GM19351 (cell line): Measurements from ENCODE around the gene TBC1D22B.
"Not testable (repeated sequence)": the region's sequence is repeated elsewhere in the genome, so short reads cannot be mapped to it uniquely, and the experiment has no call there.

Source experiments
- ATAC-seq: cut with Tn5 transposase; IDR thresholded peaks from one replicate; pipeline ENCODE4 v1.9.1; 2021; ENCODE audit warnings: mild to moderate bottlenecking, moderate library complexity; ENCODE audit not compliant: unreplicated experiment

The TBC1D22B gene

DNA sequence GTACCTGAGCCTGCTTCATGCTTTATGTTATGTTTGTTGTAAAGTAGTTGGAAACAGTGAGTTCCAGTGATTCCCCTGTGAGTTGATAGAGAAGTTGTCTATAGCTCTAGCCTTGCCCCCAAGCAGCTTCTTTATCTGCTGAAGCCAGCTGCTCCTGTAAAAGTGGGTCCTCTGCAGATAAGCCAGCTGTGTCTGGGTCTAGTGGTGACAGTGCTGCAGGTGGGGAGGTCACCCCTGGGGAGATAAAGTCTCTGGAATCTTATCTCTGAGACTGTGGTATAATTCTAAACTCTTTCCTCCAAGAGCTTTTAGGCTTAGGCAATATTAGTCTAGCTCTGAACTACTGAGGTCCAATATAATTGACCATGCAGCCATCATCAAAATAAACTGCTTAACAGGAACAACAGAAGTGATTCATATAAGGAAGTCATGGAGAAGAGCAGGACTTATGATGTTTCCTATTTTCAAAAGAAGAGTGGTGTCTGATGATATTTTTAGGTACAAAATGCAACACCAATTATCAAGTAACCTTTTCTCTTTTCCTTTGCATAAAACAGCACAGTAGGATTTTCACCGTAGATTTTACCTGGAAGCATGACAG, 44.6 kb downstream of the TBC1D22B start:
- ATAC-seq, result no peak

DNA sequence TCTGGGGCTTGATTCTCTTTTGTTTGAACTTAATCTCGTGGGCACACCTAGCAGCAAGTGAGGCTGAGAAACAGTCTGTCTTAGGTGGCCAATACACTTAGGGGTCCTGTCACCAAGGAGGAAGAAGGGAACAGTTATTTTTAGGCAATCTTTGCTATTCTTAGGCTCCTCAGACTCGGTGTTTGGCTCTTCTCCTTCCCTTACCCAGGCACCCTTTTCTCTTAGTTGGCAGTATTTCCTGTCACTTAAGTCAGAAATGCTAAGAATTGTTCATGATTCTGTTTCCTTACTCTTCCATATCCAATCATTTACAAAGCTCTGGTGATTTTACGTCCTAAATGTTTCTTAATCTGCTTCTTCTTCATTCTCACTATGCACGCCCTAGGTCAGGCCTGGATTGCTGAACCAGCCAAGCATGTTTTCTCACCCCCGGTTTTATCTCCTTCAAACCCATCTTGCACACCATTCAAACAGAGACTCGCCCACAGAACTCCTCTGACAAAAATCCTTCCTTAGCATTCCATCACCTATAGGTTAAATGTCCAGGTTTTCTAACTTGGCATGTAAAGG, 45.6 kb downstream of the TBC1D22B start:
- no peak for ATAC-seq

- no peak for ATAC-seq
Observed at GRCh38 chr6:37303891-37304503, 46.4 kb downstream of the TBC1D22B start.

DNA sequence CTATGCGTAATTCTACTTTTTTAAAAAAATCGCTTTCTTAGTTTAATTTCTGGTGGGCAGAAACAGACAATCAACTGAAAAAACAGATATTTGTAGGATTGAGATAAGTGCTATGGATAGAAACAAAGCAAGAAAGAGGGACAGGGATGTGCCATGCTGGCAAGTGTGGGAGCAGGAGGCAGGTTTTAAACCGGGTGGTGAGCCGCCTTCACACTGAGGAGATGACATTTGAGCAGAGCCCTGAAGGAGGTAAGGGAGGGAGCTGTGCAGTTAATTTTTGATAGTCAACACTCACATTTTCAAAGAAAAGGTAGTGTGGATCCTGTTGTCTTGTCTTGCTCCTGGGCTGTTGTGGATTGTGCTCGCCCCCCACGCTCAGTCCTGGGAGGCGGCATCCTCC, 47.2 kb downstream of the TBC1D22B start:
- ATAC-seq, result no peak

DNA sequence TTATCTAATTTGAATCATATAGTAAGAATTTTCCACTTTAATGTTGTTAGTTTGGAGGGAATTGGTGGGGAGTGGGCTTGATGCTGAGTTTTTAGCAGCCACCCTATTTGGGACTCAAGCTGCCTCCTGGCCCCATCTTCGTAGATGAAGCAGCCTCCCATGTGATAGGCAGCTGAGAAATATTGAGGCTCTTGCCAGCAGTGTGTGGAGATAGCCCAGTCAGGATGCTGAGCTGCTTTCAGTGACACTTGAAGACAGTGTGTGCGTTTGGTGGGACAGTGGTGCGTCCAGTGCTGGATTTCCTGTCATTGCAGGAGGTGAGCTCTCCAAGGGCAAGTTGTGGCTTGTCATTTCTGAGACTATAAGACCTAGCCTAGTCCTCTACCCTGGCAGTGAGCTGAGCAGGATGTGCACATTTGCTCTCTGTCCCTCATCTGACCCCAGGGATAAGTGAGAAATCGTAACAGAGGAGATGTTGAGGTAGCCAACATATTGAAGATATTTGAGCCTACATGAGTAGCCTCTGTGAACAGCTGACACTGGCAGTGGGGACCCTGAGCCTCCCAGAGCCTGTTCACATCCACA, 48.4 kb downstream of the TBC1D22B start:
- no peak for ATAC-seq

DNA sequence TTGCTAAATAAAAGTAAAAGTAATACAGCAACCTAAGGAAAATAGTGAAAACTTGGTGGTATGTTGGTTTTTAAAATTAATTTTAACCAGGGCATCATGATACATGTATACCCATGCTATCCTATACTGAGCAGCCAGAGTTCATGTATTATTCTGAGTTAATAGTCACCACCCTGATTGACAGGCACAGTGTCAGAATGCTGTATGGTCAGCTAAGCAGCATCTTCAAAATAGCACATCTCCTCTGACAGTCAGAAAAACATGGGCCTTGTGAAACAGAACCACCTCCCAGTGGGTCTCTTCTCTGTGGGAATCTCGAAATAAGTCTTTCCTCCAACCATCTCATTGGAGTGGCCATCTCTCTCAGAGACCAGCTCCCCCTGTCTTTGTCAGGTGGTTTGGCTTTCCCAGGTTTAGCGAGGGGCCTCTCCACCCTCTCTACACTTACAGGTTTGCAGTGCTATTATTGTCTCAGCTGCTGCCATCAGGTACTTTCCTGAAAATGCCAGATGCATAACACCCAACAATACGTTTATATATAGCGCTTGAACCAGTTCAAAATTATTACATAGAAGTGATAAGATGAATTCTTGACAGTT, 49.2 kb downstream of the TBC1D22B start:
- ATAC-seq, result no peak

DNA sequence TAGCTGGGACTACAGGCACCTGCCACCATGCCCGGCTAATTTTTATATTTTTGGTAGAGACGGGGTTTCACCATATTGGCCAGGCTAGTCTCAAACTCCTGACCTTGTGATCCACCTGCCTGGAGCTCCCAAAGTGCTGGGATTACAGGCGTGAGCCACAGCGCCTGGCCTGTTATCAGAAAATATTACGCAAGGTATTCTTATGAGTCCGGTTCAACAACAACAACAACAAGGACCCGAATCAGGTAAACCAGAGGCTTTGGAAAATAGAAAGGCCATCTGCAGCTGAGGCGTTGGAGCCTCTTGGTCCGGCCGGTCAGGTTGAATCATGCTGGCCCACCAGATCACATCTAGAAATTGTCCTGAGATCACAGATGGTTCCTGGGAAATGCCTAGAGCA, 49.9 kb downstream of the TBC1D22B start:
- ATAC-seq, result not testable (repeated sequence)

- no peak for ATAC-seq
Observed at GRCh38 chr6:37308069-37308815, 50.7 kb downstream of the TBC1D22B start.

DNA sequence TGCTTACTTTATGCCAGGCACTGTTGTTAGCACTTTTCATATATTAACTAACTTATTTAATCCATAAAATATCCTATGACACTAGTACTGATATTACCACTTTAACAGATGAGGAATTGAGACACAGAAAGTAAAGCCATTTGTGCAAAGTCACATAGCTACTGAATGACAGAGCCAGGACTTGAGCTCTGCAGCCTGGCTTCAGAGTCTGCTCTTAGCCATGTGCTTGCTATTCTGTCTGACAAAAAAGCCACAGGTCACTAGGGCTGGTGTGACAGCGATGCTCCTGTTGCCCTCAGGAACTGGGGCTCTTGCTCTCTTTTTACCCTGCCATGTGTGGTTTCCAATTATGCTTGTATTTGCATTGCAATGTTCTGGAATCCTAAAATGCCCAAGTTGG, 51.5 kb downstream of the TBC1D22B start:
- ATAC-seq, result no peak

DNA sequence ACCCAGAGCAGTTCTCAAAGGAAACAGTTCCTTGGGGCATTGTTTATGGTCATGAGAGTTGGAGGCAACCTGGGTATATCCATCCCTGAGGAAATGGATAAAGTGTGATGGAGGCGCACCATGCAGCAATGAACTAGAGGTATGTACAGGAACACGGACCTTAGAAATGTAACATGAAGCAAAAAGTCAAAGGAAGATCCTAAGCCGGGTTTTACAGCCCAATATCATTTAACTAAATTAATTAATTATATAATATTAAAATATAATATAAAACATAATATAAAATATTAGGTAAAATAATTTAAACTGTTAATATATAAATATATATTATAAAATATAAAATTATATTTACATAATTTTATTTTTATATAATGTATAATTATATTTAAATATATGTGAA, 52.1 kb downstream of the TBC1D22B start:
- ATAC-seq, result no peak

DNA sequence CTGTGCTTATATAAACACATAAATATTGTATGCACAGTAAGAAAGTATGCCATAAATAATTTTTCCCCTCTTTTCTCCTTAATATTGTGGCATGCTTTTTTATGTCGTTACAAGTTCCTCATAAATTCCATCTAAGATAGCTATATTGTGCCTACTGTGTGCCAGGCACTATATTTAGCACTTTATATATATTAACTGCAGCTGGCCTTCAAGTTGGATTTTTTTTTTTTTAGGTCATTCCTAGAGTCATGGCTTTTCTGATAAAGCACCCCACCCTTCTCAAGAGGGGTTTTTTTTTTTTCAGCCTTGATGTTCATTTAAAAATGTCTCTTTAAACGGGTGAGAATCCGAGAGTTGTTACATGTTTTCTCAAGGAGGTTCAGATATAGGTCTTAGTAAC, 53.4 kb downstream of the TBC1D22B start:
- ATAC-seq, result no peak

DNA sequence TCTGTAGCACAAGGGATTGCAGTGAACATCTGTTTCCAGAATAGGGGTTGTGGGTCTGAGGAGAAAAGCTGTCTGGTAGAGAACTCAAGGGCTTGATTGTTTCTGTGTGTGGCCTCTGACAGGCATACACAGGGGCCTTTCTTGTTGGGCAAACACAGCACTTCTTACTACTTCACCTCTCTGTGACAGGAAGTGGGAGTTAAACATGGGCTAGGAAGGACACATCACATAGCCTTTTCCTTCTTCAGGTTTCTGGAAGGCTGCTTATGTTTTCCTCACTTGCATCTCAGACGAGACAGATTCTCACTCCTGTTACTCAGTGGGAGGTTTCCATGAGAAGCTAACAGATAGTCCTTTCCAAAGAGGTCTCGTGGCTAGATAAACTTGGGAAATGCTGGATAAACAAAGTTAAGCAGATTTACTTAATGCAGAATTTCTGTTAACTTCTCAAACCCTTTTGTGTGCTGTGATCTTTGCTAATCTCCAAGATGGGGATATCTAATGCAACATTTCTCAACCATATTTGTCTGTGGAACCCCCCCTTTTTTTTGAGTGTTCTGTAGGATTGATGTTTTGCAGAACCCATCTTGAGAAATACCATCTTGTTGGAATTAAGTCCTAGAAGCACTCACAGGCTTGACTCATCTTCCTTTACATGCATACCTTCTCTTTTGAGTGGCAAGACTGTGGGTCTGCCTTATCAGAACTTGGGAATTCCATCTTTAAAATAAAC, 54.3 kb downstream of the TBC1D22B start:
- no peak for ATAC-seq

DNA sequence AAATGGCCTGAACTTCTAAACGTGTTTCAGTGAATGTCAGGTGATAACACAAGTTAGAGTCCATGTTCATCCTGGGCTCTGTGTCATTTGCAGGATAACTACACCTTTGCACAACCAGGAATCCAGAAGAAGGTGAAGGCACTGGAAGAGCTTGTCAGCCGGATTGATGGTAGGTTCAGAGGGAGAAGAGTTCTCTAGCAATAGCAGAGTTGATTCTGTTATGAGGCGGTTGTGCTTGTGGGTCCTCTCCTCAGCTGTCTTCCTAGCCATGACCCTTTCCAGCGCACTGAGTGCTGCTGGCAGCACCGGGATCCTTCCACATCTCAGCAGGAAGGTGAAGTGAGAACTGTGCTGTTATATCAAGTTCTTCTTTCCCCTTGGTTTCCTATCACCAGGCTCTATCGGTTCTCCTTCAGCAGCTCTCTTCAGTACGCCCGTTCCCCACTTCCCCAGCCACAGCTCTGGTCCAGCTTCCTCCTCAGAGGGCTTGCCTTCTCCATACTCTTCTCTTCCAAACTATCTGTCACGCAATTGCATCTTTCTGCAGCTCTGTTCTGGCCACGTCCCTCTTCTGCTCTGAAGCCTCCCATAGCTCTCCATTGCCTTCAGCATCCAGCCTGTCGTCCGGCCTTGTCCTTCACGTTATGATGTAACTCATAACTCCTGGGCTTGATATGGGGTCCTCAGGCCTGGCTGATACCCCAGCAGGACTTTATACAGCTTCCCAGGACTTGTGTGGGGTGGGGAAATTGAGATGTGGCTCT, 56.3 kb downstream of the TBC1D22B start:
- no peak for ATAC-seq

DNA sequence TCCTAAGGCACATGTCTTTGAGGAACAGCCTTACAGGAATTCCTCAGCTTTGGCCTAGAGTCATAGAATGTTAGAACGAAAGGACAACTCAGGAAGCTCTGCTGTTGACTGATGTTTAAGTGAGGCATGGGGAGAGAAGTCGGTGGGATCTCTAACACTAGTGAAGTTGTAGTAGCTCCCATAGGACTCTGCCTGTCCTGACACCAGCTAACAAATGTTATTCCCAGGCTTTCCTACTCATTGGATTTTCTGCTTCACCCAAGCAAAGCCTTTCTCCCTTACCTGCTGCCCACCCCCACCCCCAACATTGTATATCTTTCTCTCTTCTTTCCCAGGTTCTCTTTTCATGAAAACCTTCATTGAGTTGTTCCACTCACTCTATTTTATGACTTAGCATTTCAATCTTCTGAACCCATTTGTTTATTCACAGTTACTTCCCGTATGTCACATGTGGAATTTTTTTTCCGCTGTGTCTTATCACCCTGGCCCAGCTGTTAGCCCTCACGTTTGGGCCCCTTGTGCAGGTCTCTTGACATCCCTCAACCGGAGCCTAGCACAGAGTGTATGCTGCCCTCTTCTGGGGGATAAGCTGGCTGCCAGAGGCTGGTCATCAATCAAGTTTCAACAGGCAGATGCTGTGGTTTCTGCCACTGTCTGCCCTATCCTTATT, 57.0 kb downstream of the TBC1D22B start:
- ATAC-seq, result no peak

- no peak for ATAC-seq
Observed at GRCh38 chr6:37315157-37315515, 57.6 kb downstream of the TBC1D22B start.

DNA sequence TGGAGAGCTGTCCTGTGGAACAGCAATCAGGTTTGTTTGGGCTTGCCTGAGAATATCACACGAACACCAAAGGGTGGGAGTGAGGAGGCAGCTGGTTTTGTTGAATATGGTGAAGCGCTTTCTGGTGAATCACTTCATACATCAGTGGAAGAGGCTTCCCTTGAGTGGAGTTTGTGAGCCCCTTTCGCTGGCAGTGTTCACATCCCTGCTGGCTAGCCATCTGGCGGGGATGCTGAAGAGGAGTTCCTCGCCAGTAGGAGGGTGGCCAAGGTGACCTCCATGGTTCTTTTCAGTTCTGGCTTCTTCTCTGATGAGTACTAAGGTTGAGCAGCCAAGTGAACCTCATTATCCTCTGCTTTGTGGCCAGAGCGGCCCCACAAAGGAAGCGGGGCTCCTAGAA, 58.5 kb downstream of the TBC1D22B start:
- no peak for ATAC-seq

DNA sequence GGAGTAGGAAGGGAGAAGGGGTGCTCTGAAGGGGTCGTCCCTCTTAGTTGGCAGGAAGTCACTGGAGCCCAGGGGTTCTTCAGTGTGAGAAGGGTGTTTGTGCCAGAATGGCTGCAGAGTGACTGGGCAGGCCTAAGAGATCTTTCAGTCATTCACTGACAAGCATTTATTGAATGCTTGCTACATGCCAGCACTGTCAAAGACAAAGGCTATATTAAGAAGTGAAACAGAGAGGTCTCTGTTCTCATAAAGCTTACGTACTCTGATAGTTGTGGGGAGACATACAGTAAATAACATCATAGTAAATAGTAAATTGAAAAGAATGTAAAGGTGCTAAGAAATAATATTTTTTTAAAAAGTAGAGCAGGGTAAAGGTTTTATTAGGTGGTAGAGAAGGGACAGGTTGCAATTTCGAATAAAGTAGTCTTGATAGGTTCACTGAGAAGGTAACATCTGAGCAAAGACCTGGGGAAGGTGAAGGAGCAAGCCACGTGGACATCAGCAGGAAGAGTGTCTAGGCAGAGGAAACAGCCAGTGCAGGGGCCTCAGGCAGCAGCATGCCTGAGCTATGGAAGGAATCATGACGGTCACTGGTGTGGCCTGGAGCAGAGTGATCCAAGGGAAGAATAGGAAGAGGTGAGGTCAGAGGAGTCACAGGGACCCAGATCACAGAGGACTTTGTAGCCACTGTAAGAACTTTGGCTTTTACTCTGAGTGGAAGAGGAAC, 59.9 kb downstream of the TBC1D22B start:
- peak; percentile 42 for ATAC-seq

GRCh38 chr6:37319156-37319555, 61.6 kb downstream of the TBC1D22B start:
- no peak for ATAC-seq
